ENCODE results near the gene COTL1. TPM values are rescaled to one million over a fixed set of nuclear protein-coding genes. Genes with fewer than 3 reads are reported as not detected.

COTL1 gene
- polyA plus RNA-seq, 1 of the 3 experiments (the other 2 are of a cell fraction) = 91.6 TPM

GRCh38 chr16:84557504-84557903 is 60.4 kb downstream of the COTL1 start:
- no peak for DNase-seq
- Histone ChIP-seq H2AFZ (ENCODE audit: low read depth) (no peak overlapping the region), H3K9me2 (no peaks in the 10 kb centered on the region), H3K27me3 (ENCODE audit: insufficient read depth) (no peaks in the 10 kb centered on the region), H3K79me2 (ENCODE audit: insufficient read depth) (no peaks in the 10 kb centered on the region), H3K4me3 (ENCODE audit: low read depth in 2 of 2, low read length in 1 of 2) (no peak overlapping the region), H3K9me3 (no peaks in the 10 kb centered on the region), H3K4me2 (no peak overlapping the region), H3K4me1 (ENCODE audit: control insufficient read depth in 1 of 2, insufficient read depth in 2 of 2, low read depth in 1 of 2, low read length in 1 of 2) (no peaks in the 10 kb centered on the region), H3K36me3 (replicated peaks in 1 of 2; ENCODE audit: control insufficient read depth in 1 of 2, insufficient read depth in 2 of 2, low read length in 1 of 2) (no peaks in the 10 kb centered on the region), H3F3A (replicated peaks; ENCODE audit: insufficient read depth) (peaks cover 6% of the 10 kb centered on the region), H3K27ac (ENCODE audit: low read depth in 2 of 2, low read length in 1 of 2) (no peak overlapping the region), H3K9ac (no peak overlapping the region), H4K20me1 (ENCODE audit: insufficient read depth) (no peaks in the 10 kb centered on the region)
- CTCF ChIA-PET = no interaction called here
- WGBS (ENCODE audit: low lambda C conversion rate) = 53% methylated on average over 6 of the region's 6 CpGs
- no peak for TF ChIP-seq RCOR1 (IDR thresholded peaks at IDR 0.05; ENCODE audit: low read length)
- no peak for TF ChIP-seq SIN3A (IDR thresholded peaks at IDR 0.05; ENCODE audit: borderline replicate concordance, low read depth, low read length)
- no peak for TF ChIP-seq RAD21 (IDR thresholded peaks at IDR 0.05; ENCODE audit: low read length)
- TF ChIP-seq POLR2AphosphoS5 (IDR thresholded peaks at IDR 0.05; ENCODE audit: low read depth, low read length) = no peak
- no peak for TF ChIP-seq GATA2 (CRISPR knock-in tag; IDR thresholded peaks at IDR 0.05)
- no peak for TF ChIP-seq NRF1 (IDR thresholded peaks at IDR 0.05; ENCODE audit: low read depth, low read length)
- no peak for TF ChIP-seq RFX5 (IDR thresholded peaks at IDR 0.05; ENCODE audit: low read length)
- no peak for TF ChIP-seq MEF2A (IDR thresholded peaks at IDR 0.05; ENCODE audit: borderline replicate concordance, low read depth)
- POLR2A ChIA-PET = no interaction called here

DNA sequence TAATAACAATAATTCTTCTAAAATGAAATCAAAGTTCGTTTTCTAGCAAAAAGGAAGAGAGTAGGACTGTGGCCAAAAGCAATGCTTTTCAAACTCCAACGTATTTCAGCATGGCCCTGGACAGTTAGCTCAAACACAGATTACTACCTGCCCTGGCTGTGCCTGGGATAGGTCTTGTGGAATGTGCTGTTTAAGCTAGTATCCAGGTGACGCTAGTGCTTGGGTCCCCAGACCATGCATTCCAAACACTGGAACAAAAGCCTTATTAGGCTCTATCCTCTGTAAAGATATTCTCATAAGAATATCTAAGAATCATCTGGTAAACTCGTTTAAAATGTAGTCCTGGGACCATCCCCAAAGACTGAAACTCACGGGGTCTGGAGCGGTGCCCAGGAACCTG is 60.8 kb downstream of the COTL1 start:
- Histone ChIP-seq H3K9me3 (no peaks in the 10 kb centered on the region), H3K27me3 (ENCODE audit: insufficient read depth) (no peaks in the 10 kb centered on the region), H3K9ac (no peak overlapping the region), H3K9me2 (no peaks in the 10 kb centered on the region), H3F3A (replicated peaks; ENCODE audit: insufficient read depth) (peaks cover 6% of the 10 kb centered on the region), H3K4me1 (ENCODE audit: control insufficient read depth in 1 of 2, insufficient read depth in 2 of 2, low read depth in 1 of 2, low read length in 1 of 2) (no peaks in the 10 kb centered on the region), H3K36me3 (replicated peaks in 1 of 2; ENCODE audit: control insufficient read depth in 1 of 2, insufficient read depth in 2 of 2, low read length in 1 of 2) (no peaks in the 10 kb centered on the region), H3K4me3 (ENCODE audit: low read depth in 2 of 2, low read length in 1 of 2) (no peak overlapping the region), H2AFZ (ENCODE audit: low read depth) (no peak overlapping the region), H3K4me2 (no peak overlapping the region), H3K27ac (ENCODE audit: low read depth in 2 of 2, low read length in 1 of 2) (no peak overlapping the region), H3K79me2 (ENCODE audit: insufficient read depth) (no peaks in the 10 kb centered on the region), H4K20me1 (ENCODE audit: insufficient read depth) (no peaks in the 10 kb centered on the region)
- ChIA-PET CTCF (interaction anchor here (0.9 kb wide), 1 partner anchor 46 kb away, joined by 3 read pairs; no protein-coding TSS in a partner anchor), POLR2A (no interaction called here)
- no peak for DNase-seq
- WGBS (ENCODE audit: low lambda C conversion rate) = 51% methylated on average over 6 of the region's 6 CpGs
- TF ChIP-seq GATA2 (CRISPR knock-in tag; IDR thresholded peaks at IDR 0.05) (no peak), YY1 (IDR thresholded peaks at IDR 0.05; ENCODE audit: low read depth) (no peak), TCF12 (IDR thresholded peaks at IDR 0.05) (no peak), JUND (IDR thresholded peaks at IDR 0.05) (no peak), SMC3 (IDR thresholded peaks at IDR 0.05; ENCODE audit: low read depth, low read length) (no peak), GABPA (IDR thresholded peaks at IDR 0.05; ENCODE audit: low read depth) (no peak), SIN3A (IDR thresholded peaks at IDR 0.05; ENCODE audit: borderline replicate concordance, low read depth, low read length) (no peak), RXRA (IDR thresholded peaks at IDR 0.05; ENCODE audit: borderline replicate concordance, low read depth) (no peak), RCOR1 (IDR thresholded peaks at IDR 0.05; ENCODE audit: low read length) (no peak), EP300 (IDR thresholded peaks at IDR 0.05; ENCODE audit: borderline replicate concordance in 1 of 2, low read depth in 1 of 2, low read length in 1 of 2) (no peak), NRF1 (IDR thresholded peaks at IDR 0.05; ENCODE audit: low read depth, low read length) (no peak), CHD2 (IDR thresholded peaks at IDR 0.05; ENCODE audit: low read length, partially characterized antibody) (no peak), TAF1 (IDR thresholded peaks at IDR 0.05; ENCODE audit: borderline replicate concordance, low read depth, low read length) (no peak)
- TF ChIP-seq, protein P1, sequence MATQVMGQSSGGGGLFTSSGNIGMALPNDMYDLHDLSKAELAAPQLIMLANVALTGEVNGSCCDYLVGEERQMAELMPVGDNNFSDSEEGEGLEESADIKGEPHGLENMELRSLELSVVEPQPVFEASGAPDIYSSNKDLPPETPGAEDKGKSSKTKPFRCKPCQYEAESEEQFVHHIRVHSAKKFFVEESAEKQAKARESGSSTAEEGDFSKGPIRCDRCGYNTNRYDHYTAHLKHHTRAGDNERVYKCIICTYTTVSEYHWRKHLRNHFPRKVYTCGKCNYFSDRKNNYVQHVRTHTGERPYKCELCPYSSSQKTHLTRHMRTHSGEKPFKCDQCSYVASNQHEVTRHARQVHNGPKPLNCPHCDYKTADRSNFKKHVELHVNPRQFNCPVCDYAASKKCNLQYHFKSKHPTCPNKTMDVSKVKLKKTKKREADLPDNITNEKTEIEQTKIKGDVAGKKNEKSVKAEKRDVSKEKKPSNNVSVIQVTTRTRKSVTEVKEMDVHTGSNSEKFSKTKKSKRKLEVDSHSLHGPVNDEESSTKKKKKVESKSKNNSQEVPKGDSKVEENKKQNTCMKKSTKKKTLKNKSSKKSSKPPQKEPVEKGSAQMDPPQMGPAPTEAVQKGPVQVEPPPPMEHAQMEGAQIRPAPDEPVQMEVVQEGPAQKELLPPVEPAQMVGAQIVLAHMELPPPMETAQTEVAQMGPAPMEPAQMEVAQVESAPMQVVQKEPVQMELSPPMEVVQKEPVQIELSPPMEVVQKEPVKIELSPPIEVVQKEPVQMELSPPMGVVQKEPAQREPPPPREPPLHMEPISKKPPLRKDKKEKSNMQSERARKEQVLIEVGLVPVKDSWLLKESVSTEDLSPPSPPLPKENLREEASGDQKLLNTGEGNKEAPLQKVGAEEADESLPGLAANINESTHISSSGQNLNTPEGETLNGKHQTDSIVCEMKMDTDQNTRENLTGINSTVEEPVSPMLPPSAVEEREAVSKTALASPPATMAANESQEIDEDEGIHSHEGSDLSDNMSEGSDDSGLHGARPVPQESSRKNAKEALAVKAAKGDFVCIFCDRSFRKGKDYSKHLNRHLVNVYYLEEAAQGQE (IDR thresholded peaks at IDR 0.05; ENCODE audit: low read depth, low read length) = no peak
- TF ChIP-seq, protein P2, sequence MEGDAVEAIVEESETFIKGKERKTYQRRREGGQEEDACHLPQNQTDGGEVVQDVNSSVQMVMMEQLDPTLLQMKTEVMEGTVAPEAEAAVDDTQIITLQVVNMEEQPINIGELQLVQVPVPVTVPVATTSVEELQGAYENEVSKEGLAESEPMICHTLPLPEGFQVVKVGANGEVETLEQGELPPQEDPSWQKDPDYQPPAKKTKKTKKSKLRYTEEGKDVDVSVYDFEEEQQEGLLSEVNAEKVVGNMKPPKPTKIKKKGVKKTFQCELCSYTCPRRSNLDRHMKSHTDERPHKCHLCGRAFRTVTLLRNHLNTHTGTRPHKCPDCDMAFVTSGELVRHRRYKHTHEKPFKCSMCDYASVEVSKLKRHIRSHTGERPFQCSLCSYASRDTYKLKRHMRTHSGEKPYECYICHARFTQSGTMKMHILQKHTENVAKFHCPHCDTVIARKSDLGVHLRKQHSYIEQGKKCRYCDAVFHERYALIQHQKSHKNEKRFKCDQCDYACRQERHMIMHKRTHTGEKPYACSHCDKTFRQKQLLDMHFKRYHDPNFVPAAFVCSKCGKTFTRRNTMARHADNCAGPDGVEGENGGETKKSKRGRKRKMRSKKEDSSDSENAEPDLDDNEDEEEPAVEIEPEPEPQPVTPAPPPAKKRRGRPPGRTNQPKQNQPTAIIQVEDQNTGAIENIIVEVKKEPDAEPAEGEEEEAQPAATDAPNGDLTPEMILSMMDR (IDR thresholded peaks at IDR 0.05) = no peak

Data from SK-N-SH (cell line).